SK-N-SH (cell line): Measurements from ENCODE around the gene EFCAB8. TPM values are rescaled to one million over a fixed set of nuclear protein-coding genes. Genes with fewer than 3 reads are reported as not detected.

Experiments used
- CTCF ChIA-PET: fragments of 300-600, 350-600 bp; formaldehyde crosslinking; extraction: SDS; loops from one replicate; lab custom pipeline; 2021; lab: Yijun Ruan, JAX
- POLR2A ChIA-PET: fragments of 350-600 bp; sonication (Branson Sonifier 250); formaldehyde crosslinking; extraction: SDS; loops from one replicate; lab custom pipeline; 2020; ENCODE audit warnings: antibody characterized with exemption, inconsistent platforms; lab: Yijun Ruan, JAX
- DNase-seq: peaks from one replicate; pipeline ENCODE4 v3.0.0; 2012
- H2AFZ ChIP-seq: fragments of 200-600 bp; sonication (generic); 2 replicates; pipeline ENCODE4 v1.8.1; 2016; ENCODE audit warnings: antibody characterized with exemption, mild to moderate bottlenecking, low read depth
- H3F3A ChIP-seq: fragments of 200-600 bp; sonication (generic); replicated peaks from 2 replicates; pipeline ENCODE3; 2016; ENCODE audit warnings: antibody characterized with exemption, mild to moderate bottlenecking; ENCODE audit not compliant: insufficient read depth
- H3K27ac ChIP-seq, 2 experiments: fragments of 200-500 bp in 1 of 2; fragments of 200-600 bp in 1 of 2; sonication (Bioruptor generic) in 1 of 2; sonication (generic), shearing (Covaris generic) in 1 of 2; 2 replicates each; pipeline versions ENCODE4 v1.5.1 to v1.6.1; 2014 to 2016; ENCODE audit warnings: low read depth in 2 of 2, inconsistent platforms in 1 of 2, low read length in 1 of 2, mild to moderate bottlenecking in 1 of 2, mixed read lengths in 1 of 2
- H3K27me3 ChIP-seq: fragments of 200-600 bp; sonication (generic), shearing (Covaris generic); 2 replicates; pipeline ENCODE4 v1.6.1; 2016; ENCODE audit warnings: mixed run types; ENCODE audit not compliant: insufficient read depth
- H3K36me3 ChIP-seq, 2 experiments: fragments of 200-500 bp in 1 of 2; fragments of 200-600 bp in 1 of 2; sonication (Bioruptor generic) in 1 of 2; sonication (generic) in 1 of 2; replicated peaks in 1 of 2; 2 replicates each; pipeline versions ENCODE3 to v1.5.1; 2014 to 2016; ENCODE audit warnings: low read length in 1 of 2, mild to moderate bottlenecking in 1 of 2; ENCODE audit not compliant: insufficient read depth in 2 of 2, control insufficient read depth in 1 of 2
- H3K4me1 ChIP-seq, 2 experiments: fragments of 200-500 bp in 1 of 2; fragments of 200-600 bp in 1 of 2; sonication (Bioruptor generic) in 1 of 2; sonication (generic), shearing (Covaris generic) in 1 of 2; 2 replicates each; pipeline versions ENCODE4 v1.5.1 to v1.6.1; 2014 to 2016; ENCODE audit warnings: low read depth in 1 of 2, low read length in 1 of 2, mixed run types in 1 of 2; ENCODE audit not compliant: insufficient read depth in 2 of 2, control insufficient read depth in 1 of 2
- H3K4me2 ChIP-seq: fragments of 200-600 bp; sonication (generic), shearing (Covaris generic); 2 replicates; pipeline ENCODE4 v1.6.1; 2017; ENCODE audit warnings: mixed run types
- H3K4me3 ChIP-seq, 2 experiments: fragments of 200-500 bp in 1 of 2; fragments of 200-600 bp in 1 of 2; sonication (Bioruptor generic) in 1 of 2; sonication (generic), shearing (Covaris generic) in 1 of 2; 2 replicates each; pipeline versions ENCODE4 v1.5.1 to v1.8.1; 2014 to 2016; ENCODE audit warnings: low read depth in 2 of 2, inconsistent platforms in 1 of 2, low read length in 1 of 2, mild to moderate bottlenecking in 1 of 2, mixed read lengths in 1 of 2, moderate library complexity in 1 of 2
- H3K79me2 ChIP-seq: fragments of 200-600 bp; sonication (generic); 2 replicates; pipeline ENCODE4 v1.8.1; 2017; ENCODE audit warnings: mild to moderate bottlenecking; ENCODE audit not compliant: insufficient read depth
- H3K9ac ChIP-seq: fragments of 200-600 bp; sonication (generic); 2 replicates; pipeline ENCODE4 v1.6.1; 2017; ENCODE audit warnings: mixed run types
- H3K9me2 ChIP-seq: fragments of 200-600 bp; sonication (generic); 2 replicates; pipeline ENCODE4 v1.6.1; 2017; ENCODE audit warnings: mixed run types
- H3K9me3 ChIP-seq: fragments of 200-600 bp; sonication (generic); 2 replicates; pipeline ENCODE4 v1.6.1; 2017; ENCODE audit warnings: mixed run types, mild to moderate bottlenecking, moderate library complexity
- H4K20me1 ChIP-seq: fragments of 200-600 bp; sonication (generic); 2 replicates; pipeline ENCODE4 v1.6.1; 2017; ENCODE audit warnings: mild to moderate bottlenecking, mixed run types; ENCODE audit not compliant: insufficient read depth
- EP300 ChIP-seq, 2 experiments: IDR thresholded peaks; 2 replicates each; pipeline versions ENCODE4 v1.4.0 to v1.6.1; 2012; ENCODE audit warnings: borderline replicate concordance in 1 of 2, low read depth in 1 of 2, low read length in 1 of 2
- GABPA ChIP-seq: IDR thresholded peaks from 2 replicates; pipeline ENCODE4 v1.4.0; 2012; ENCODE audit warnings: low read depth, mild to moderate bottlenecking
- GATA2 ChIP-seq: sonication (generic); formaldehyde crosslinking; IDR thresholded peaks from 2 replicates; pipeline ENCODE4 v1.5.0; 2020; ENCODE audit warnings: mild to moderate bottlenecking, missing genetic modification reagents
- MEF2A ChIP-seq: IDR thresholded peaks from 2 replicates; pipeline ENCODE4 v1.4.0; 2012; ENCODE audit warnings: low read depth, borderline replicate concordance
- MXI1 ChIP-seq: IDR thresholded peaks from 2 replicates; pipeline ENCODE4 v1.6.1; 2012; ENCODE audit warnings: mild to moderate bottlenecking, low read depth, low read length, improper control_type of control experiment
- RCOR1 ChIP-seq: fragments of 150-350 bp; IDR thresholded peaks from 2 replicates; pipeline ENCODE4 v1.6.1; 2017; ENCODE audit warnings: antibody characterized with exemption, low read length
- SIN3A ChIP-seq: IDR thresholded peaks from 2 replicates; pipeline ENCODE4 v1.6.1; 2012; ENCODE audit warnings: low read depth, mild to moderate bottlenecking, low read length, moderate library complexity, borderline replicate concordance
- TAF1 ChIP-seq: IDR thresholded peaks from 2 replicates; pipeline ENCODE4 v1.6.1; 2012; ENCODE audit warnings: low read depth, mild to moderate bottlenecking, low read length, moderate library complexity, borderline replicate concordance
- TCF12 ChIP-seq: IDR thresholded peaks from 2 replicates; pipeline ENCODE4 v1.4.0; 2012
- TEAD4 ChIP-seq: IDR thresholded peaks from 2 replicates; pipeline ENCODE4 v1.4.0; 2012; ENCODE audit warnings: mild to moderate bottlenecking, borderline replicate concordance; ENCODE audit not compliant: insufficient read depth
- YY1 ChIP-seq: IDR thresholded peaks from 2 replicates; pipeline ENCODE4 v1.4.0; 2012; ENCODE audit warnings: low read depth, mild to moderate bottlenecking
- WGBS: methylation state at CpG from one replicate; pipeline ENCODE4 v1.1.6; 2017; ENCODE audit warnings: low lambda C conversion rate; 5-methylcytosine and 5-hydroxymethylcytosine counted together
- polyA plus RNA-seq, 3 experiments: library from polyadenylated mRNA; depleted of rRNA; stranded (reverse); fragments of >200 nt; gene quantifications; 2 replicates each; pipeline ENCODE4 v1.2.3, GENCODE V29; 2012
- TF ChIP-seq, protein P1 (sequence below): IDR thresholded peaks from 2 replicates; pipeline ENCODE4 v1.4.0; 2012; ENCODE audit warnings: low read depth, borderline replicate concordance
- TF ChIP-seq, protein P2 (sequence below): IDR thresholded peaks from 2 replicates; pipeline ENCODE4 v1.4.0; 2012; ENCODE audit warnings: low read depth
- TF ChIP-seq, protein P3 (sequence below): IDR thresholded peaks from 2 replicates; pipeline ENCODE4 v1.4.0; 2012; ENCODE audit warnings: low read depth, borderline replicate concordance
- TF ChIP-seq, protein P4 (sequence below): IDR thresholded peaks from 2 replicates; pipeline ENCODE4 v1.6.1; 2012; ENCODE audit warnings: mild to moderate bottlenecking, low read depth, low read length, moderate library complexity
- TF ChIP-seq, protein P5 (sequence below): IDR thresholded peaks from 2 replicates; pipeline ENCODE4; 2012

EFCAB8 gene
- polyA plus RNA-seq, 1 of the 3 experiments (the other 2 are of a cell fraction) = not detected

DNA sequence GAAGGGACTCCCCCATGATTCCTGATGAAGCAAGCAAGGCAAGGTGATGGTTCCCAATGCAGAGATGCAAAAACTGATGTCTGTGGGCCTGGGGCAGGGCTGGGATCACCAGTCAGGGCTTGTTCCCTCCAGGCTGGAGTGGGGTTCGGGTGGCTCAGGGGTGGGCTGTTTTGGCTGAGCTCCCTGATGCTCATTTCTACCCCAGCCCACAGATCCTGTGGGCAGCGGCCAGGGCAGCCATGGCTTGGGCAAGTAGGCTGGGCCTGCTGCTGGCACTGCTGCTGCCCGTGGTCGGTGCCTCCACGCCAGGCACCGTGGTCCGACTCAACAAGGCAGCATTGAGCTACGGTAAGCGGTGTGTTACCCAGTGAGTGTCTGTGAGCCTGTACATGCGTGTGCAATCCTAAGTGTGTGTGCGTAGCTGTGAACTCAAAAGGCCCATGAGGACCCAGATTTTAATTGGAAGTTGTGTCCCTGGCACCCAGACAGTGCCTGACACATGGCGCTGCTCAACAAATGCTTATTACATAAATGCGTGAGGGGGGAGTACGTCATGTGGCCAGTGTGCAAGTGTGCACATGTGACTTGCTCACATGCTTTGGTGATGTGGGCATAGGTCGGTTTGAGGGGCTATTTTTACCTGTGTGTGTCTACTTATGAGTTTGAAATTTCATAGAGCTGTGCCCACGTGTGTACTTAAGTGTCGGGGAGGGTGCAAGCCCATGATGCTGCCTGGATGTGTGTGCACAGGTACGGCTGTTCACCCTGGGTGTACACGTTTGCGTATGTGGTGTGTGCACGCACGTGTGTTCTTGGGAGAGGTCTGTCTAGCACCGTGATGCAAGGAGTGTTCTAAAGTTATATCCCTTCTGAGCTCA is 149.9 kb downstream of the EFCAB8 start:
- Histone ChIP-seq H3K36me3 (no peaks in the 10 kb centered on the region), H3K4me1 (no peaks in the 10 kb centered on the region), H3K4me3 (no peak overlapping the region), H3K4me2 (no peak overlapping the region), H3K79me2 (no peaks in the 10 kb centered on the region), H4K20me1 (no peaks in the 10 kb centered on the region), H3K27me3 (peaks cover 32% of the 10 kb centered on the region), H2AFZ (no peak overlapping the region), H3K9ac (no peak overlapping the region), H3K9me3 (no peaks in the 10 kb centered on the region), H3F3A (no peaks in the 10 kb centered on the region), H3K27ac (no peak overlapping the region), H3K9me2 (no peaks in the 10 kb centered on the region)
- POLR2A ChIA-PET = no interaction called here
- WGBS = 25% methylated on average over 16 of the region's 23 CpGs
- TF ChIP-seq TAF1 = no peak
- no peak for TF ChIP-seq RCOR1
- TF ChIP-seq TEAD4 = no peak
- TF ChIP-seq, protein P1, sequence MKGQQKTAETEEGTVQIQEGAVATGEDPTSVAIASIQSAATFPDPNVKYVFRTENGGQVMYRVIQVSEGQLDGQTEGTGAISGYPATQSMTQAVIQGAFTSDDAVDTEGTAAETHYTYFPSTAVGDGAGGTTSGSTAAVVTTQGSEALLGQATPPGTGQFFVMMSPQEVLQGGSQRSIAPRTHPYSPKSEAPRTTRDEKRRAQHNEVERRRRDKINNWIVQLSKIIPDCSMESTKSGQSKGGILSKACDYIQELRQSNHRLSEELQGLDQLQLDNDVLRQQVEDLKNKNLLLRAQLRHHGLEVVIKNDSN = no peak
- CTCF ChIA-PET = interaction anchor here (1.3 kb wide), 1 partner anchor 106 kb away, joined by 3 read pairs; no protein-coding TSS in a partner anchor
- no peak for DNase-seq

DNA sequence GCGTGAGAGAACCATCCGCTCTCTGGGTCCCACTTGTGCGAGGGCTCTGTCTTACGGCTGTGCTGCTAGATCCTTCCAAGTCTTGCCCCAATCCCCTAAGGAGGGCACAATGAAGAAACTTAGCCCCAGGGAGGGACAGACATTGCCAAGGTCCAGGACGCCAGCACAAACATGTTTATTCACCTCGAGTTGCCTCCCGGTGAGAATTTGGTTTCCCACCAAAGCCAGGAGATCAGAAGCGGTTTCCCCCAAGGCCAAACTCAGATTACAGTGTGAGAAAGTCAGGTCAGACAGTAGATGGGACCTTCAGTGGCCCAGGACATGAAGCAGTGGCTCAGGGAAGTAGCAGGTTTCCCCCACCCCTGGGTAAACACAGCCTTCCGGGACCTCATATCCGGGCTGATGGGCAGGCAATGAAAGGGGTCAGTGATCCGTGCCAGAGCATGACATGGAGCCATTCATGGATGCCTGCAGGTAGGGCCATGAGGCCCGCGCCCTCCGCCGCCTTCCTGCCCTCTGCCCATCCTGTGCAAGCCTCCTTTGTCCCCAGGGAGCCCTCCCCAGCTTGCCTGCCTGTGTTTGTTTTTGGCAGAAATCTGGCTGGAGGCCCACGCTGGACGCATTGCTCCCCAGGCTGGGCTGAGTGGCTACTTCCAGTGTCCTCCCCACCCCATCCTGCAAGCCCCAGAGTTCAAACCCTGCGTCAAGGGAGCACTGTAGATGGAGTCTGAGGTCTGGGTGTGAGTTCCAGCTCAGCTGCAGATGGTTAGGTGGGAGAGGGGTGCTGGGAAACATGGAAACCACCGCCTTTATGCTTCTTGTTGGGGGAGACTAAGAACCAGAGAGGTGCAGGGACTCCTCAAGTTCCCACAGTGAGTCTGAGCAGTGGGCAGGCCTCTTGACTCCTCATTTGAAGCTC is 150.8 kb downstream of the EFCAB8 start:
- Histone ChIP-seq H3K27ac (no peak overlapping the region), H3K4me2 (no peak overlapping the region), H3K9me2 (no peaks in the 10 kb centered on the region), H3K4me3 (no peak overlapping the region), H3K36me3 (no peaks in the 10 kb centered on the region), H3K27me3 (peaks cover 40% of the 10 kb centered on the region), H3F3A (no peaks in the 10 kb centered on the region), H3K79me2 (no peaks in the 10 kb centered on the region), H4K20me1 (no peaks in the 10 kb centered on the region), H3K9me3 (no peaks in the 10 kb centered on the region), H3K4me1 (no peaks in the 10 kb centered on the region), H2AFZ (no peak overlapping the region), H3K9ac (no peak overlapping the region)
- CTCF ChIA-PET = interaction anchor here (1.3 kb wide), 1 partner anchor 107 kb away, joined by 3 read pairs; no protein-coding TSS in a partner anchor
- no peak for TF ChIP-seq GATA2
- TF ChIP-seq TCF12 = no peak
- TF ChIP-seq, protein P2, sequence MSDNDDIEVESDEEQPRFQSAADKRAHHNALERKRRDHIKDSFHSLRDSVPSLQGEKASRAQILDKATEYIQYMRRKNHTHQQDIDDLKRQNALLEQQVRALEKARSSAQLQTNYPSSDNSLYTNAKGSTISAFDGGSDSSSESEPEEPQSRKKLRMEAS = no peak
- no peak for TF ChIP-seq MEF2A
- no peak for TF ChIP-seq YY1
- no peak for TF ChIP-seq SIN3A
- TF ChIP-seq, protein P3, sequence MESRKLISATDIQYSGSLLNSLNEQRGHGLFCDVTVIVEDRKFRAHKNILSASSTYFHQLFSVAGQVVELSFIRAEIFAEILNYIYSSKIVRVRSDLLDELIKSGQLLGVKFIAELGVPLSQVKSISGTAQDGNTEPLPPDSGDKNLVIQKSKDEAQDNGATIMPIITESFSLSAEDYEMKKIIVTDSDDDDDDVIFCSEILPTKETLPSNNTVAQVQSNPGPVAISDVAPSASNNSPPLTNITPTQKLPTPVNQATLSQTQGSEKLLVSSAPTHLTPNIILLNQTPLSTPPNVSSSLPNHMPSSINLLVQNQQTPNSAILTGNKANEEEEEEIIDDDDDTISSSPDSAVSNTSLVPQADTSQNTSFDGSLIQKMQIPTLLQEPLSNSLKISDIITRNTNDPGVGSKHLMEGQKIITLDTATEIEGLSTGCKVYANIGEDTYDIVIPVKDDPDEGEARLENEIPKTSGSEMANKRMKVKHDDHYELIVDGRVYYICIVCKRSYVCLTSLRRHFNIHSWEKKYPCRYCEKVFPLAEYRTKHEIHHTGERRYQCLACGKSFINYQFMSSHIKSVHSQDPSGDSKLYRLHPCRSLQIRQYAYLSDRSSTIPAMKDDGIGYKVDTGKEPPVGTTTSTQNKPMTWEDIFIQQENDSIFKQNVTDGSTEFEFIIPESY = no peak
- TF ChIP-seq, protein P4, sequence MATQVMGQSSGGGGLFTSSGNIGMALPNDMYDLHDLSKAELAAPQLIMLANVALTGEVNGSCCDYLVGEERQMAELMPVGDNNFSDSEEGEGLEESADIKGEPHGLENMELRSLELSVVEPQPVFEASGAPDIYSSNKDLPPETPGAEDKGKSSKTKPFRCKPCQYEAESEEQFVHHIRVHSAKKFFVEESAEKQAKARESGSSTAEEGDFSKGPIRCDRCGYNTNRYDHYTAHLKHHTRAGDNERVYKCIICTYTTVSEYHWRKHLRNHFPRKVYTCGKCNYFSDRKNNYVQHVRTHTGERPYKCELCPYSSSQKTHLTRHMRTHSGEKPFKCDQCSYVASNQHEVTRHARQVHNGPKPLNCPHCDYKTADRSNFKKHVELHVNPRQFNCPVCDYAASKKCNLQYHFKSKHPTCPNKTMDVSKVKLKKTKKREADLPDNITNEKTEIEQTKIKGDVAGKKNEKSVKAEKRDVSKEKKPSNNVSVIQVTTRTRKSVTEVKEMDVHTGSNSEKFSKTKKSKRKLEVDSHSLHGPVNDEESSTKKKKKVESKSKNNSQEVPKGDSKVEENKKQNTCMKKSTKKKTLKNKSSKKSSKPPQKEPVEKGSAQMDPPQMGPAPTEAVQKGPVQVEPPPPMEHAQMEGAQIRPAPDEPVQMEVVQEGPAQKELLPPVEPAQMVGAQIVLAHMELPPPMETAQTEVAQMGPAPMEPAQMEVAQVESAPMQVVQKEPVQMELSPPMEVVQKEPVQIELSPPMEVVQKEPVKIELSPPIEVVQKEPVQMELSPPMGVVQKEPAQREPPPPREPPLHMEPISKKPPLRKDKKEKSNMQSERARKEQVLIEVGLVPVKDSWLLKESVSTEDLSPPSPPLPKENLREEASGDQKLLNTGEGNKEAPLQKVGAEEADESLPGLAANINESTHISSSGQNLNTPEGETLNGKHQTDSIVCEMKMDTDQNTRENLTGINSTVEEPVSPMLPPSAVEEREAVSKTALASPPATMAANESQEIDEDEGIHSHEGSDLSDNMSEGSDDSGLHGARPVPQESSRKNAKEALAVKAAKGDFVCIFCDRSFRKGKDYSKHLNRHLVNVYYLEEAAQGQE = no peak
- TF ChIP-seq GABPA = no peak
- no peak for TF ChIP-seq MXI1
- TF ChIP-seq, protein P5, sequence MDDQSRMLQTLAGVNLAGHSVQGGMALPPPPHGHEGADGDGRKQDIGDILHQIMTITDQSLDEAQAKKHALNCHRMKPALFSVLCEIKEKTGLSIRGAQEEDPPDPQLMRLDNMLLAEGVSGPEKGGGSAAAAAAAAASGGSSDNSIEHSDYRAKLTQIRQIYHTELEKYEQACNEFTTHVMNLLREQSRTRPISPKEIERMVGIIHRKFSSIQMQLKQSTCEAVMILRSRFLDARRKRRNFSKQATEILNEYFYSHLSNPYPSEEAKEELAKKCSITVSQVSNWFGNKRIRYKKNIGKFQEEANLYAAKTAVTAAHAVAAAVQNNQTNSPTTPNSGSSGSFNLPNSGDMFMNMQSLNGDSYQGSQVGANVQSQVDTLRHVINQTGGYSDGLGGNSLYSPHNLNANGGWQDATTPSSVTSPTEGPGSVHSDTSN = no peak
- TF ChIP-seq EP300 (IDR thresholded peaks at IDR 0.05; ENCODE audit: borderline replicate concordance in 1 of 2, low read depth in 1 of 2, low read length in 1 of 2) = no peak
- DNase-seq = no peak
- WGBS = 8% methylated on average over 5 of the region's 19 CpGs
- POLR2A ChIA-PET = no interaction called here
